Upper lobe of left lung (tissue), 6 donors: ENCODE data around the gene ADAMTSL3. TPM values are rescaled to one million over a fixed set of nuclear protein-coding genes. Genes with fewer than 3 reads are reported as not detected.

Experiments
- ATAC-seq, 2 donors: fragments of 200-7000 bp; cut with Tn5 transposase; one replicate each; pipeline ENCODE4 v1.9.1; 2022; ENCODE audit warnings: mild to moderate bottlenecking in 2 of 2, moderate library complexity in 2 of 2; ENCODE audit not compliant: low FRiP score in 2 of 2
- DNase-seq, 2 donors: peaks; one replicate each; pipeline ENCODE4 v3.0.0-alpha.2; 2019 to 2020
- H3K27ac ChIP-seq, 4 donors: fragments of 200-600 bp; sonication (generic); one replicate each; pipeline ENCODE4 v1.5.1; 2016 to 2019
- H3K27me3 ChIP-seq, 4 donors: fragments of 200-600 bp; sonication (generic); one replicate each; pipeline ENCODE4 v1.5.1; 2017 to 2019
- H3K36me3 ChIP-seq, 4 donors: fragments of 200-600 bp; sonication (generic); one replicate each; pipeline ENCODE4 v1.5.1; 2016 to 2019
- H3K4me1 ChIP-seq, 4 donors: fragments of 200-600 bp; sonication (generic); one replicate each; pipeline ENCODE4 v1.5.1; 2018 to 2019
- H3K4me3 ChIP-seq, 4 donors: fragments of 200-600 bp; sonication (generic); one replicate each; pipeline ENCODE4 v1.5.1; 2017 to 2019; ENCODE audit warnings: mild to moderate bottlenecking in 2 of 4, moderate library complexity in 1 of 4
- H3K9me3 ChIP-seq, 4 donors: fragments of 200-600 bp; sonication (generic); one replicate each; pipeline ENCODE4 v1.5.1; 2018 to 2019
- CTCF ChIP-seq, 6 experiments: fragments of 450-650 bp in 4 of 6; fragments of 200-600 bp in 2 of 6; sonication (generic) in 2 of 6; IDR thresholded peaks; one replicate each; pipeline ENCODE4 v1.5.1; 2016 to 2019; ENCODE audit warnings: antibody characterized with exemption in 6 of 6
- EP300 ChIP-seq, 4 donors: sonication (generic); formaldehyde crosslinking; IDR thresholded peaks; one replicate each; pipeline ENCODE4 v1.5.1; 2017; ENCODE audit warnings: antibody characterized with exemption in 4 of 4, control low read depth in 2 of 4
- POLR2A ChIP-seq, 4 donors: fragments of 450-650 bp; IDR thresholded peaks; one replicate each; pipeline ENCODE4 v1.5.1; 2016 to 2017; ENCODE audit warnings: antibody characterized with exemption in 4 of 4, mild to moderate bottlenecking in 2 of 4
- POLR2AphosphoS5 ChIP-seq, 2 donors: sonication (generic); formaldehyde crosslinking; IDR thresholded peaks; one replicate each; pipeline ENCODE4 v1.5.1; 2017; ENCODE audit warnings: antibody characterized with exemption in 2 of 2
- WGBS, 2 donors: methylation state at CpG; one replicate each; pipeline ENCODE4 v1.1.5; 2017 to 2018; 5-methylcytosine and 5-hydroxymethylcytosine counted together
- total RNA-seq, 6 donors: library from RNA; depleted of rRNA in 4 of 6; stranded (reverse); fragments of >200 nt in 4 of 6; gene quantifications; one replicate each; pipeline versions ENCODE4 v1.1.0 to v1.2.1, GENCODE V29; 2016 to 2021
- donor health status: DM: no; HTN: no; CAD: no; lungs with moderate emphysema.
- donor health status: DM: no; HTN: yes; CAD: no; lungs with severe emphysema.

The ADAMTSL3 gene
- total RNA-seq, 6 donors from 2014 or later = 8.8 to 22.2 (median 11.7) TPM

- TF ChIP-seq CTCF (IDR thresholded peaks at IDR 0.05) = no peak
- no peak for TF ChIP-seq POLR2A (IDR thresholded peaks at IDR 0.05)
- TF ChIP-seq EP300 (IDR thresholded peaks at IDR 0.05) = no peak
- TF ChIP-seq POLR2AphosphoS5 (IDR thresholded peaks at IDR 0.05) = no peak
Measured at GRCh38 chr15:83892498-83892897, 238.6 kb downstream of the ADAMTSL3 start.

GRCh38 chr15:83893308-83893707, 239.4 kb downstream of the ADAMTSL3 start:
- ATAC-seq (no peak), DNase-seq (no peak)
- no peaks in the 10 kb centered on the region for H3K27me3 ChIP-seq
- peaks cover 0 to 8% (median 4%) of the 10 kb centered on the region in 4 donors for H3K4me1 ChIP-seq
- H3K36me3 ChIP-seq = no peaks in the 10 kb centered on the region
- WGBS, 2 donors = 86 to 94% methylated on average over 3 of the region's 3 CpGs
- TF ChIP-seq POLR2AphosphoS5 (IDR thresholded peaks at IDR 0.05) = no peak
- TF ChIP-seq EP300 (IDR thresholded peaks at IDR 0.05) = no peak
- no peaks in the 10 kb centered on the region for H3K9me3 ChIP-seq
- no peak overlapping the region for H3K27ac ChIP-seq
- no peak overlapping the region for H3K4me3 ChIP-seq

More at GRCh38 chr15:83892498-83892897, 238.6 kb downstream of the ADAMTSL3 start:
- Histone ChIP-seq H3K27ac (no peak overlapping the region), H3K4me3 (no peak overlapping the region), H3K4me1 (peaks cover 0 to 8% (median 4%) of the 10 kb centered on the region in 4 donors), H3K36me3 (no peaks in the 10 kb centered on the region), H3K27me3 (no peaks in the 10 kb centered on the region), H3K9me3 (no peaks in the 10 kb centered on the region)
- no peak for ATAC-seq
- no peak for DNase-seq
- WGBS, 2 donors = 93 to 95% methylated on average over 4 of the region's 4 CpGs

GRCh38 chr15:83897037-83897436, 243.1 kb downstream of the ADAMTSL3 start:
- H3K27ac ChIP-seq = no peak overlapping the region
- 91 to 92% methylated on average over 2 of the region's 2 CpGs for WGBS, 2 donors
- H3K27me3 ChIP-seq = no peaks in the 10 kb centered on the region
- H3K36me3 ChIP-seq = no peaks in the 10 kb centered on the region
- TF ChIP-seq POLR2AphosphoS5 (IDR thresholded peaks at IDR 0.05) = no peak
- TF ChIP-seq CTCF (IDR thresholded peaks at IDR 0.05) = no peak
- TF ChIP-seq EP300 (IDR thresholded peaks at IDR 0.05) = no peak
- TF ChIP-seq POLR2A (IDR thresholded peaks at IDR 0.05) = no peak
- ATAC-seq (no peak), DNase-seq (no peak)
- H3K4me3 ChIP-seq = no peak overlapping the region
- H3K9me3 ChIP-seq = no peaks in the 10 kb centered on the region
- H3K4me1 ChIP-seq = no peaks in the 10 kb centered on the region

GRCh38 chr15:83898361-83898760, 244.4 kb downstream of the ADAMTSL3 start:
- no peak for ATAC-seq
- no peaks in the 10 kb centered on the region for H3K9me3 ChIP-seq
- no peak for TF ChIP-seq POLR2AphosphoS5 (IDR thresholded peaks at IDR 0.05)
- TF ChIP-seq EP300 (IDR thresholded peaks at IDR 0.05) = no peak
- TF ChIP-seq CTCF (IDR thresholded peaks at IDR 0.05) = no peak
- TF ChIP-seq POLR2A (IDR thresholded peaks at IDR 0.05) = no peak
- no peak for DNase-seq
- no peaks in the 10 kb centered on the region for H3K4me1 ChIP-seq
- H3K27ac ChIP-seq = no peak overlapping the region
- H3K4me3 ChIP-seq = no peak overlapping the region
- H3K27me3 ChIP-seq = no peaks in the 10 kb centered on the region
- WGBS, 2 donors = 91 to 92% methylated on average over 2 of the region's 2 CpGs
- H3K36me3 ChIP-seq = no peaks in the 10 kb centered on the region

- WGBS, 2 donors = 77 to 80% methylated on average over 2 of the region's 2 CpGs
- ATAC-seq (peak in 1 of 2 donors; percentile 64), DNase-seq (no peak)
- Histone ChIP-seq H3K9me3 (no peaks in the 10 kb centered on the region), H3K4me3 (no peak overlapping the region), H3K27ac (no peak overlapping the region), H3K27me3 (no peaks in the 10 kb centered on the region), H3K36me3 (no peaks in the 10 kb centered on the region), H3K4me1 (peaks cover 0 to 3% (median 0%) of the 10 kb centered on the region in 4 donors)
- no peak for TF ChIP-seq CTCF (IDR thresholded peaks at IDR 0.05)
- TF ChIP-seq EP300 (IDR thresholded peaks at IDR 0.05) = no peak
- TF ChIP-seq POLR2AphosphoS5 (IDR thresholded peaks at IDR 0.05) = no peak
Measured at GRCh38 chr15:83899670-83900069, 245.7 kb downstream of the ADAMTSL3 start.
